Mammary epithelial cell (primary cell): ENCODE data around the gene PECR.

Source experiments
- CTCF ChIP-seq, 2 donors: IDR thresholded peaks in 1 of 2; conservative IDR thresholded peaks in 1 of 2; 2 replicates each; pipeline ENCODE4 v1.5.1; 2011 to 2012; ENCODE audit warnings: inconsistent platforms in 2 of 2, low read length in 2 of 2, mild to moderate bottlenecking in 2 of 2, control low read depth in 1 of 2, low read depth in 1 of 2; ENCODE audit not compliant: insufficient read depth in 1 of 2; ENCODE audit errors: extremely low read depth in 1 of 2
- EZH2 ChIP-seq: IDR thresholded peaks from 2 replicates; pipeline ENCODE4 v1.6.1; 2012; ENCODE audit warnings: low read length, inconsistent platforms, borderline replicate concordance

GRCh38 chr2:216052420-216052819 is 29.2 kb downstream of the PECR start:
- TF ChIP-seq CTCF (conservative IDR thresholded peaks at IDR 0.05 in 1 of 2, IDR thresholded peaks at IDR 0.05 in 1 of 2; ENCODE audit: extremely low read depth in 1 of 2, insufficient read depth in 1 of 2, low read depth in 1 of 2, low read length in 2 of 2) (no peak), EZH2 (no peak)
